Measurements from ENCODE around the gene FOXL3.

GRCh38 chr7:260441-261281 is 29.3 kb upstream of the FOXL3 start:
- TF ChIP-seq POLR2AphosphoS5 (IDR thresholded peaks at IDR 0.05), result no peak
- TF ChIP-seq, protein P1, sequence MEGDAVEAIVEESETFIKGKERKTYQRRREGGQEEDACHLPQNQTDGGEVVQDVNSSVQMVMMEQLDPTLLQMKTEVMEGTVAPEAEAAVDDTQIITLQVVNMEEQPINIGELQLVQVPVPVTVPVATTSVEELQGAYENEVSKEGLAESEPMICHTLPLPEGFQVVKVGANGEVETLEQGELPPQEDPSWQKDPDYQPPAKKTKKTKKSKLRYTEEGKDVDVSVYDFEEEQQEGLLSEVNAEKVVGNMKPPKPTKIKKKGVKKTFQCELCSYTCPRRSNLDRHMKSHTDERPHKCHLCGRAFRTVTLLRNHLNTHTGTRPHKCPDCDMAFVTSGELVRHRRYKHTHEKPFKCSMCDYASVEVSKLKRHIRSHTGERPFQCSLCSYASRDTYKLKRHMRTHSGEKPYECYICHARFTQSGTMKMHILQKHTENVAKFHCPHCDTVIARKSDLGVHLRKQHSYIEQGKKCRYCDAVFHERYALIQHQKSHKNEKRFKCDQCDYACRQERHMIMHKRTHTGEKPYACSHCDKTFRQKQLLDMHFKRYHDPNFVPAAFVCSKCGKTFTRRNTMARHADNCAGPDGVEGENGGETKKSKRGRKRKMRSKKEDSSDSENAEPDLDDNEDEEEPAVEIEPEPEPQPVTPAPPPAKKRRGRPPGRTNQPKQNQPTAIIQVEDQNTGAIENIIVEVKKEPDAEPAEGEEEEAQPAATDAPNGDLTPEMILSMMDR (IDR thresholded peaks at IDR 0.05), result no peak
- TF ChIP-seq EP300 (IDR thresholded peaks at IDR 0.05), result no peak
